Measurements from ENCODE around the gene IFFO2. TPM values are rescaled to one million over a fixed set of nuclear protein-coding genes. Genes with fewer than 3 reads are reported as not detected.

The IFFO2 gene
- total RNA-seq, 1 donor from 2014 or later = 20.6 TPM

- intact Hi-C loops (cut with micrococcal nuclease) = no loop called here
Observed at GRCh38 chr1:18861082-18861481, 95.4 kb downstream of the IFFO2 start.

- intact Hi-C loops (cut with micrococcal nuclease) = no loop called here
Observed at GRCh38 chr1:18859560-18859959, 96.9 kb downstream of the IFFO2 start, which contains the start of gene TAS1R2. TSS of gene TAS1R2 (minus strand) at chr1:18859660. CDS start at chr1:18859660, 0 bp downstream.

DNA sequence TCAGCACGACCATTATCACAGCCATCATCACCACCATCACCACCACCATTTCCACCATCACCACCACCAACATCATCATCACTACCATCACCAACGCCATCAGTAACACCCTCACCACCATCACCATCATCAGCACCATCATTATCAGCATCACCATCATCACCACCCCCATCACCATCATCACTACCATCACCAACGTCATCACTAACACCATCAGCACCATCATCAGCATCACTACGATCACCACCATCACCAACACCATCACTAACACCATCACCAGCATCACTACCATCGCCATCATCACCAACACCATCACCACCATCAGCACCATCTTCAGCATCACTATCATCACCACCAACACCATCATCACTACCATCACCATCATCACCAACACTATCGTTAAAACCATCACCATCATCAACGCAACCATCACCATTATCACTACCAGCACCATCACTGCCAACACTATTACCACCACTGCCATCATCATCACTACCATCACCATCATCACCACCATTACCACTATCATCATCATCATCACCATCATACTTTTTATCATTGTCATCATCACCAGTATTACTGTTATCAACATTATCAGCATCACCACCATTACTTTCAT, 98.3 kb downstream of the IFFO2 start:
- intact Hi-C loops (cut with micrococcal nuclease) = no loop called here

GRCh38 chr1:18856435-18856834, 100.0 kb downstream of the IFFO2 start:
- intact Hi-C loops (cut with micrococcal nuclease) = no loop called here

DNA sequence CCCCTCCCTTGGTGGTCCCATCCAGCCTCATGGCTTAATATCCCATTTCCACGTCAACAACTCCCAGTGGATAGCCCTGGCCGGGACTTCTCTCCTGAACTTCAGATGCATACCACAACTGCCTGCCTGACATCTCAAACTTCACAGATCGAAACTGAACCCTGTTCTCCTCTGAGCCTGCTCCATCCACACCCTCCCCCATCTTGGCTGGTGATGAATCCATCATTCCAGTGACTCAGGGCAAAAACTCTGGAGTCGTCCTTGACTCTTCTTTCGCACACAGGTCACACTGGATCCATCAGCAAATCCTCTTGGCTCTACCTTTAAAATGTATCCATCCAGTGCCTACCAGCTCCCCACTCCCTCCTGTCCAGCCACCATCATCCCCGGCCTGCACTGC, 100.9 kb downstream of the IFFO2 start:
- intact Hi-C loops (cut with micrococcal nuclease) = no loop called here

GRCh38 chr1:18854331-18855025, 102.0 kb downstream of the IFFO2 start:
- intact Hi-C loops (cut with micrococcal nuclease) = no loop called here

Other genes with a start within 250 kb of the IFFO2 start
- gene TAS1R2, start 97.0 kb downstream of the IFFO2 start, total RNA-seq = not detected in 2 replicates
- gene ALDH4A1, start 54.1 kb downstream of the IFFO2 start, total RNA-seq = 3.2 and 3.6 TPM in 2 replicates